DMS53 treated with DMSO at 0.1 percent for 48 hours (cell line): ENCODE results near the gene CSH2.
"Not testable (repeated sequence)": the region's sequence is repeated elsewhere in the genome, so short reads cannot be mapped to it uniquely, and the experiment has no call there.

Experiments
- DNase-seq: peaks from one replicate; lab custom pipeline; 2025; ENCODE audit not compliant: unreplicated experiment; lab: John Stamatoyannopoulos, UW

CSH2 gene

GRCh38 chr17:63855185-63855584 is 18.3 kb downstream of the CSH2 start:
- DNase-seq = no peak

DNA sequence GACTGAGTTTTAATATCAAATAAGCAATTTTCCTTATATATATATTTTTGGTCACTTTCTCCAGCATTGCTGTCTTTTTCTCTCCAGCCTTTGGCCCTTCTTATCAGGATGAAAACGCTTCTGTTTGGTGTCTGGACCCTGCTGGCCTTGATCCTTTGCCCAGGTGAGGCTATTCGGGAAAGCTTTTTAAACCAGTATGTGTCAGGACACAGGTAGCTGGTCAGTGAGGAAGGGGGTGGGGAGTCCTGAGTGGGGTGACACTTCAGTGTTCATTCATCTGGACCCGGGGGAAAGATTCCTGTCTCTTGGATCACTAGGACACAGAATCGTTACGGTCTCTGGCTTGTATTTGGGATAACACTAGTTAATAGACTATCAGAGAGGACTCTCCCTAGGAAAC is 18.8 kb downstream of the CSH2 start:
- DNase-seq = no peak

GRCh38 chr17:63853260-63853659 is 20.2 kb downstream of the CSH2 start:
- no peak for DNase-seq

- no peak for DNase-seq
These were observed 23.1 kb downstream of the CSH2 start for GRCh38 chr17:63850401-63850800.

- peak; percentile 59 for DNase-seq
These were observed 24.4 kb downstream of the CSH2 start for GRCh38 chr17:63848834-63849689.

DNA sequence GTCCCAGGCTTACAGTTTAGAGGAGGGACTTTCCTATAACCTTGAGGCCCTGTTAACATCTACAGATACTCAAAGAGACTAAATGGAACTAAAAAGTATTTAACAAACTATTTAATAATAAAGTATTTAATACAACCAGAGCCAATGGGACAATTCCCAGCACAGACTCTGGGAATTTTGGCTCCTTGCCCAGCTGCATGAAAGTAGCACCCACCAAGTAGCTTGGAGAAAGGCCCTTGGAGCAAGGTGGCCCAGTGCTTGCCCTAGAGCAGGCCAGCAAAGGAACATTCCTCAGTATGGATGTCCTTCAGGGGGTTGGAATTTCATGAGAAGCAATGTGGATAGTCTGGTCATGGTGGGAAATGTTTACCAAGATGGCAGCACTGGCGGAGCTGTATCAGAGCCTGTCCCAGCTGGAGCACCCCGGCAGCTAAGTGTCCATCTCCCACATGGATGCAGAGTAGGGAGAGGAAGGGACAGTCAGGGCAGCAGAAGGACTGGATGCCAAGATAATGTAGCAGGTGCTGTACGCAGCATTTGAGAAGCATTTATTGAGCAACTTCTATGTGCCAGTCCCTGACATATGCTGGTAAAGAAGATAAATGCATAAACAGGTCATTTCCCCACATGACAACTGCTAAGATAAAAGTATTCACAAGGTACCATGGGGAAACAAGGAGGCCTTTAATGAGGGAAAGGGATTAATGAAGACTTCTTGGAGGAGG is 25.8 kb downstream of the CSH2 start:
- DNase-seq = no peak

DNA sequence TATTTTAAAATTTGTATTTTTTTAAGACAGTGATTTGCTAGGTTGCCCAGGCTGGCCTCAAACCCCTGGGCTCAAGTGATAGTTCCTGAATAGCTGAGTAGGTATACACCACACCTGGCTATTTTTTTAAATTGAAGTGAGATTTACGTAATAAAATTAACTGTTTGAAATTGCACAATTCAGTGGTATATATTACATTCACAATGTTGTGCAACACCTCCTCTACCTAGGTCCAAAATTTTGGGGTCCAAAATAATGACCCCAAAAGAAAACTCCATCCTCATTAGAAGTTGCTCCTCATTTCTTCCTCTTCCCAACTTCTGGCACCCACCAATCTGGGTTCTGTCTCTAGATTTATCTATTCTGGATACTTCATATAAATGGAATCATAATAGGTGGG is 28.0 kb downstream of the CSH2 start:
- no peak for DNase-seq

DNA sequence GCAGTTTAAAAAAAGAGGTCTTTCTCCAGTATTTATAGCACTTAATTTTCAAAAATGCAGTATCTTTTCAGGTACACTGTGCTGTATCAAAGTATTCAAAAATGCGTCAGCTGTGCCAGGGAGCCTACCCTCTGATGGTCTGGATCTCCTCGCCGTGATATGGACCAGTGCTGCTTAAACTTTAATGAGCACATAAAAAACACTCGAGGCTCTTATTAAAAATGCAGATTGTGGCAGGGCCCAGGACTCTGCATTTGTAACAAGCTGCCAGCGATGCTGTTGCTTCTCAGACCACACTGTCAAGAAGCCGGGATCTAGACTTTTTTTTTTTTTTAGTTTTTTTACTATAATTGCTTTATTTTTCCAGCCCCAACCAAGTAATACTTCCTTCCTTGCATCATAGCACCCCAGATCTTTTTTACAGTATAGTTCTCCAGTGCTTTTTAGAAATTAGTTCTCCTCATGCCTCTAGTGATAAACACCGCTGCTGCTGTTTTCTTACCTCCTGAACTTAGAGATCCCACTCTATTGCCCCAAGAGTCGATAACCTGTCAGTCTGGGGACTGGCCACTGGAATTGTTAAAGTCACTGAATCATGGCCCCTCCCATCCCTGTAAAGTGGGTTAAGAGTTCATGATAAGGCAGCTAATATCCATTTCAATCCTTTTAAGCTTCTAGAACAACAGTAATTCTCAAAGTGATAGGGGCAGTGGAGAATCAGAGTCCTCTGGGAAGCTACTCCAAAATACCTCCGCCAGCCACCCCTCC is 29.4 kb downstream of the CSH2 start:
- DNase-seq = no peak

DNA sequence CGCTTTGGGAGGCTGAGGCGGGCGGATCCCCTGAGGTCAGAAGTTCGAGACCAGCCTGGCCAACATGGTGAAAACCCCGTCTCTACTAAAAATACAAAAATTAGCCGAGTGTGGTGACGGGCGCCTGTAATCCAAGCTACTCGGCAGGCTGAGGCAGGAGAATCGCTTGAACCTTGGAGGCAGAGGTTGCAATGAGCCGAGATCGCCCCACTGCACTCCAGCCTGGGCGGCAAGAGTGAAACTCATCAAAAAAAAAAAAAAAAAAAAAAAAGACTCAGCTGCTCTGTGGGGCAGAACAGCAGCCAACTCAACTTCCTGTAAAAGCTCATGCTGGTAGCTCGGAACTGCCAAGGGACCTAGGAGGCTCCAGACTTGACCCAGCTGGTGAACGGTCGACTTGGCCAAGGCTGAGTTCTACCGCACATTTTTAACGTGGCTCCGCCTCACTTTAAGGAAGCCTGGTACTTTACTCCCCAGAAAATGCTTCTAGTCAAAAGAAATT is 30.0 kb downstream of the CSH2 start:
- not testable (repeated sequence) for DNase-seq

- peak; percentile 84 for DNase-seq
These were observed 30.7 kb downstream of the CSH2 start, which contains the start of gene SMARCD2 for GRCh38 chr17:63842540-63843386. Gene SMARCD2, minus strand, starts transcription at chr17:63842685. Its CDS starts 11 bp downstream, at chr17:63842674.

GRCh38 chr17:63842173-63842539 is 31.3 kb downstream of the CSH2 start:
- DNase-seq = no peak

GRCh38 chr17:63841350-63842172 is 31.9 kb downstream of the CSH2 start:
- DNase-seq = no peak

GRCh38 chr17:63840591-63841349 is 32.7 kb downstream of the CSH2 start:
- no peak for DNase-seq

DNA sequence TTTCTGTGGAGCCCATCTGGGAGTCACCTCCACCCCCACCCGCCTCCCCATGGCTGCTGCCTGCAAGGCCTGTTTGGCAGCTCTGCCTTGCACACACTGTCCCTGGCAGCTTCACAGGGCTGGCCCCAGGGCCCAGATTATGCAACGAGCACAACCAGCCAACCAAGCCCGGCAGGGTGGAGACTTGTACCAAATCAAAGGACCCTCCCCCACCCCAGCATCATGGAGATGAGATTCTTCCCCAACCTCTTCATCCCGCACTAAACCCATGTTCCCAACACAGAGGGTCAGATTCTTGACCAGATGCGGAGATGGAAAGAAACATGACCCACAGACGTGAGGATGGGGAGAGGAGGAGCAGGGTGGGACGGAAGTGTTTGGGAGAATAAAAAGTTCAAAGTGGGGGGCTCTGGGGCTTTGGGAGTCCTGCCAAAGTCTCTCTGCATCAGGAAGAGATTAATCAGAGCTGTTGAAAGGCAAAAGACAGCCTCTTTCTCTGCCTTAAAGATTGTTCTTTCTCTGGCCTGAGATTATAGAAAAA is 34.8 kb downstream of the CSH2 start:
- DNase-seq = no peak

GRCh38 chr17:63837962-63838600 is 35.4 kb downstream of the CSH2 start:
- DNase-seq = no peak

GRCh38 chr17:63837480-63837879 is 36.0 kb downstream of the CSH2 start:
- no peak for DNase-seq

GRCh38 chr17:63836811-63837210 is 36.7 kb downstream of the CSH2 start:
- no peak for DNase-seq

DNA sequence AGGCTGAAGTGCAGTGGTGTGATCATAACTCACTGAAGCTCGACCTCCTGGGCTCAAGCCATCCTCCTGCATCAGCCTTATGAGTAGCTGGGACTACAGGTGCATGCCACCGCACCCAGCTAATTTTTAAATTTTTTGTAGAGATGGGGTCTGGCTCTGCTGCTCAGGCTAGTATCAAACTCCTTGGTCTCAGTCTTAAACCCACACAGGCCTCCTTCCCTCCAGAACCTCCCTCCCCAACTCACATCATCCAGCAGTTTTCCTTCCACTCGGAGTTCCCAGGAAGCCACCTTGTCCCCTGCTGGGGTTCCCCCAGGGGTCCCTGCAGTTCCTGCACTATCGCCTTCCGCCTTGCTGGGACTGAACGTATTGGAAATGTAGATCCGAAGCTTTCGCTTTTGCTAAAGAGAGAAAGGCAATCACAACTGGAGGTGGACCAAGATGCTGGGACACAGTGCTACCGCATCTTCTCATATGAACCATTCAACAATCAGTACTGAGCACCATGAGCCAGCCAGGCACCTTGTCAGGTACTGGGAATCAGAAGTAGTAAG is 38.2 kb downstream of the CSH2 start:
- DNase-seq = no peak
